ENCODE measurements around the gene DAB2IP.

Gene DAB2IP

DNA sequence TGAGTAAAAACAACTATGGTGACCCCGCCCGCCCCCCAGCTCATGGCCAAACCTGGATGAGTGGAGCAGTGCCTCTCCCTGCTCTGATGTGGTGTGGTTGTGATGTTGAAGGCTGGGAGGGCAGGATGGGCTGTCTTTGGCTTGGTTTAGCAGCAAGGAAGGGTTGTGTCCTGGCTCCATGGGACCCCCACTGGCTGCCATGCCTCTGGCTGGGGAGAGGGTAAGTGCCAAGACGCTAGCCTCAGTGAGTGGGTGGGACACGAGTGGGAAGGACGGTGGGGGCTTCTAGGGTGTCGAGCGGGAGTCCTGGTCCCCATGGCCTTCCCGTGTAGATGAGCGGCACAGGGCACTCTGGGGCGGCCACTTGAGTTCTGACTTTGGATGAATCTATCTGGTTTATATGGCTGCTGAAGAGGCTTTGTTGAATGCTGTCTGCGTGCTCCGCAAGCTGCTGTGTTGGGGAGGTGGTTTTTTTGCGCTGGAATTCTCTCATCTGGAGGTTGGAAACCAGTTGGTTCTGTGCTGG, 50.4 kb downstream of the DAB2IP start:
- Histone ChIP-seq H3K4me3 (no peak overlapping the region), H3K27ac (no peak overlapping the region), H3K4me1 (peaks cover 0 to 34% (median 26%) of the 10 kb centered on the region in 4 donors), H3K9me3 (no peaks in the 10 kb centered on the region), H3K36me3 (no peaks in the 10 kb centered on the region), H3K27me3 (no peaks in the 10 kb centered on the region)
- intact Hi-C loops (cut with DNase I; ENCODE audit: low total_unique reads), result no loop called here
- TF ChIP-seq, protein P1, sequence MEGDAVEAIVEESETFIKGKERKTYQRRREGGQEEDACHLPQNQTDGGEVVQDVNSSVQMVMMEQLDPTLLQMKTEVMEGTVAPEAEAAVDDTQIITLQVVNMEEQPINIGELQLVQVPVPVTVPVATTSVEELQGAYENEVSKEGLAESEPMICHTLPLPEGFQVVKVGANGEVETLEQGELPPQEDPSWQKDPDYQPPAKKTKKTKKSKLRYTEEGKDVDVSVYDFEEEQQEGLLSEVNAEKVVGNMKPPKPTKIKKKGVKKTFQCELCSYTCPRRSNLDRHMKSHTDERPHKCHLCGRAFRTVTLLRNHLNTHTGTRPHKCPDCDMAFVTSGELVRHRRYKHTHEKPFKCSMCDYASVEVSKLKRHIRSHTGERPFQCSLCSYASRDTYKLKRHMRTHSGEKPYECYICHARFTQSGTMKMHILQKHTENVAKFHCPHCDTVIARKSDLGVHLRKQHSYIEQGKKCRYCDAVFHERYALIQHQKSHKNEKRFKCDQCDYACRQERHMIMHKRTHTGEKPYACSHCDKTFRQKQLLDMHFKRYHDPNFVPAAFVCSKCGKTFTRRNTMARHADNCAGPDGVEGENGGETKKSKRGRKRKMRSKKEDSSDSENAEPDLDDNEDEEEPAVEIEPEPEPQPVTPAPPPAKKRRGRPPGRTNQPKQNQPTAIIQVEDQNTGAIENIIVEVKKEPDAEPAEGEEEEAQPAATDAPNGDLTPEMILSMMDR (IDR thresholded peaks at IDR 0.05), result no peak
- DNase-seq, result no peak

DNA sequence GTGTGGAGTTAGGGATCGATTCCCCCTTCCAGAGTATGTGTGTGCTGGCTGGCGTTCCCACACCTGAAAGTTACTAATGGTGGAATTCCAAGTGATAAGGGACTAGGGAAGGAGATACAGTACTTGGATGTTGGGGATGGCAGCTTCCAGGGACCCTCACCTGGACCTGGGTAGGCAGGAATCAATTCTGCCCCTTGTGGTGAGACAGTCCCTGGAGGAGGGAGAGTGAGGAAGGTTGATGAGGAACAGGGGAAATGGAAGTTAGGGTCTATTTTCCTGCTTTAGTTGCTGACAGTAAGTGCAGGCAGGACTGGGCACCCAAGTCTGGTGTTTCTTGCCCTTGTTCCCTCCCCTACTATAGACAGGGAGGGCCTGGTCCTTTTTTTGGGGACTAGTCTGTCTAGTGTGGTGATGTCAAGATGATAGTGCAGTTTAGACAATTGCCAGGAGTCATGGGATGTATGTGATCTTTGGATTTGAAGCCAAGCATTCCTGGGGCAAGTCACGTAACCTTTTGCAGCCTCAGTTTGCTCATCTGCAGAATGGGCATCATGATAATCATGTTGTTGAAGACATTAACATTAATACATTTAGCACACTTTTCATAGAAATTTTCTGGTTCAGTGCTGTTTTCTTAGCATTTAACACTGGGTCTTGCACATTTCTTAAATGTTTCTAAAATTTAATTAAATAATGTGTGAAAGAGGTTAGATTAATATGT, 51.7 kb downstream of the DAB2IP start:
- DNase-seq, result no peak
- no peaks in the 10 kb centered on the region for H3K36me3 ChIP-seq
- no peak overlapping the region for H3K4me3 ChIP-seq
- H3K27me3 ChIP-seq, result no peaks in the 10 kb centered on the region
- H3K4me1 ChIP-seq, result peaks cover 0 to 34% (median 26%) of the 10 kb centered on the region in 4 donors
- H3K9me3 ChIP-seq, result no peaks in the 10 kb centered on the region
- H3K27ac ChIP-seq, result no peak overlapping the region
- intact Hi-C loops (cut with DNase I; ENCODE audit: low total_unique reads), result no loop called here
- TF ChIP-seq, protein P1 (IDR thresholded peaks at IDR 0.05), result no peak

DNA sequence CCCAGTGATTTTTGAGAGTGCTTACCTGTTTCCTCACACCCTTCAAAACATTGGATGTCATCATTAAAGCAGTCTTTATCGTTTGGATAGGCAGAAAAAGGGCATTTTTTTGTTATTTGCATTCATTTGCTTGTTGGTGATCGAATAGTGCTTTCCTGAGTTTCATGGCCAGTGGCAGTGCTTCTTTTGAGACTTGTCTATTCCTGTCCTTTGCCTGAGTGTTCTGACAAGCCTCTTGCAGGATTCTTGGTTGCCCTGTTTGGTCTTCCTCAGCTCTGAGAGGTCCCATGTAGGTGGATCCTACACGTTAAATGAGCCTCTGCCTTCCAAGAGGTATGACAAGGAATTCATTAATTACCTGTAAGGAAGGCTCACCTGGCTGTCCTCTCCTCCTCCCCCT, 52.8 kb downstream of the DAB2IP start:
- Histone ChIP-seq H3K27ac (no peak overlapping the region), H3K9me3 (no peaks in the 10 kb centered on the region), H3K4me3 (no peak overlapping the region), H3K36me3 (no peaks in the 10 kb centered on the region), H3K27me3 (no peaks in the 10 kb centered on the region), H3K4me1 (peaks cover 0 to 36% (median 26%) of the 10 kb centered on the region in 4 donors)
- TF ChIP-seq, protein P1 (IDR thresholded peaks at IDR 0.05), result no peak
- intact Hi-C loops (cut with DNase I; ENCODE audit: low total_unique reads), result no loop called here
- DNase-seq, result no peak

DNA sequence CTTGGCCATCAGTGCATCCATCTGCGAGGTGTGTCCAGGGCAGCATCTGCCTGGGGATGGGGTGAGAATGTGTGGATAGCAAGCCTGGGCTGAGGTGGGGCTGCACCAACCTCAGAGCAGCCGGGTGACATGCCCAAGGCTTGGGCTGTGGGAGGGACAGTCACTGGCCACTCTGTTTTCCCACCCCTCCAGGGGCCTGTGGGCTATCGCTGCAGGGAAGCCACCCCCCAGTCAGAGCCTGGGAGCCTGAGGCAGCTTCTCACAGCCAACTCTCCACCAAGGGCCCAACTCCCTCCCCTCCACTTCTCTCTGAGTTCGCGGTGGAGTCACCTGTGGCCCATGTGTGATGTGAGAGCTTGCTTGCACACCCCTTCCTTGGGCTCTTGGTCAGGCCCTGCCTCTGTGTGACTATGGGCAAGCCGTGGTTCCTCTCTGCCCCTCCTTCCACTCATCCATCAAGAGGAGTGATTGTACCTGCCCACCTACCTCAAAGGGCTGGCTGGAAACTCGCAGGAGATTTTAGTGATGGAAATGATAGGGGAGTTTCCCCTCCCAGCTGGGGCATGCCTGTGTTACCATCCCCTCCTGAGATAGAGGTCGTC, 54.8 kb downstream of the DAB2IP start:
- no peaks in the 10 kb centered on the region for H3K27me3 ChIP-seq
- H3K4me1 ChIP-seq, result peaks cover 0 to 30% (median 16%) of the 10 kb centered on the region in 4 donors
- intact Hi-C loops (cut with DNase I; ENCODE audit: low total_unique reads), result no loop called here
- TF ChIP-seq, protein P1 (IDR thresholded peaks at IDR 0.05), result no peak
- H3K36me3 ChIP-seq, result no peaks in the 10 kb centered on the region
- no peaks in the 10 kb centered on the region for H3K9me3 ChIP-seq
- no peak overlapping the region for H3K4me3 ChIP-seq
- DNase-seq, result no peak
- H3K27ac ChIP-seq, result no peak overlapping the region

DNA sequence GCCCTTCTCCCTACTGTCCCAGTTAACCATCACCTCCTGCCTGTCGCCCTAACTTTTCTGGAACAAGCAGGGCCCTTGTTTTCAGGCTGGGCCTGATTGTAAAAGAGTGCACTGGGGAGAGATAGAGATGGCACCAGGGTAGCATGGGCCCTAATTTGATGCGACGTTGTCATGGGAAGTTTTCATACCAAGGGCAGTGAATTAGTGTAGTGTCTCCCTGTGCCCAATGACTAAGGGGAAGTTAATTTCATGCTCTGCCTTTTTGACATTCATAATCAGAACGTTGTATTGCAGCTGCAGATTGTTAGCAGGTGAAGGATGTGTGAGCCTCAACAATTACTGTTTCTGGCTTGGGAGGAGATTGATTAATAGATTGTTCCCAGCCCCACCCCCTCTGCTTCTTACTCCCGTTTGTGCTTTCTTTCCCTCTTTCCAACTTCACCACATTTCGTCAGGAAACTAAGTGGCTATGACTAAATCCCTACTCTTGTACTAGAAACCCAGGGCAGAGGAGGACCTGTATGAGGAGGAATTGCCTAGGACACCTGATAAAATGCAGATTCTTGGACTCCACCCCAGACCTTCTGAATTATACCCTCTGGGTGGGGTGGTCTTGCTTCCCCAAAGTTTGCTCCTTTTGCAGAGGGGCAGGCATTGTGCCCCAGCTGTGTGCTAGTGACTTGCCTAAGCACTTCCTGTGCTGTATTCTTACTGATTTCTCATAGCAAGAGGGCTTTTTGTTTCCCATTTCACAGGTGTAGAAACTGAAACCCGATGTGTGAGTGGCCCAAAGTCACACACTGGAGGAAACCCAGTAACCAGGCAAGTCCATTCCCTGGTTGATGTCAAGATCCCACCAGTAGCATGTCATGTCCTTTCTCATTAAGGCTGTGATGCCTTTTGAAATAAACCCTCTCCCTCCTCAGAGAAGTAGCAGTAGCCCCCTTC, 56.3 kb downstream of the DAB2IP start:
- no peaks in the 10 kb centered on the region for H3K9me3 ChIP-seq
- H3K27me3 ChIP-seq, result no peaks in the 10 kb centered on the region
- DNase-seq, result no peak
- H3K27ac ChIP-seq, result no peak overlapping the region
- intact Hi-C loops (cut with DNase I; ENCODE audit: low total_unique reads), result no loop called here
- no peaks in the 10 kb centered on the region for H3K36me3 ChIP-seq
- no peak overlapping the region for H3K4me3 ChIP-seq
- peaks cover 0 to 20% (median 11%) of the 10 kb centered on the region in 4 donors for H3K4me1 ChIP-seq
- TF ChIP-seq, protein P1 (IDR thresholded peaks at IDR 0.05), result no peak

All from tibial artery (tissue), 4 donors.